GM12878 (cell line): ENCODE measurements around the gene SYPL1. TPM values are rescaled to one million over a fixed set of nuclear protein-coding genes. Genes with fewer than 3 reads are reported as not detected.

Source experiments
- ATAC-seq: fragments of 200-7000 bp; cut with Tn5 transposase; 3 replicates; pipeline ENCODE4 v1.9.1; 2020; ENCODE audit warnings: mild to moderate bottlenecking, moderate library complexity
- BruUV-seq: library from RNA; stranded (reverse); fragments of 400-500 nt; replicated peaks from 2 replicates; lab custom pipeline; 2021; lab: Mats Ljungman, UMichigan
- CTCF ChIA-PET: fragments of 300-600 bp; sonication (Branson Sonifier 250); formaldehyde crosslinking; extraction: SDS; loops from one replicate; lab custom pipeline; 2021; ENCODE audit warnings: inconsistent platforms; lab: Yijun Ruan, JAX
- POLR2A ChIA-PET: fragments of 350-600 bp; formaldehyde crosslinking; extraction: SDS; loops from one replicate; lab custom pipeline; 2021; ENCODE audit warnings: inconsistent platforms; lab: Charles Lee
- RAD21 ChIA-PET: fragments of 300-600 bp; sonication (Branson Sonifier 250); formaldehyde crosslinking; loops from one replicate; lab custom pipeline; 2023; ENCODE audit warnings: antibody characterized with exemption; ENCODE audit not compliant: unreplicated experiment; lab: Charles Lee
- SMC1A ChIA-PET: fragments of 300-600 bp; sonication (Branson Sonifier 250); formaldehyde crosslinking; loops from one replicate; lab custom pipeline; 2023; ENCODE audit not compliant: unreplicated experiment, uncharacterized antibody; lab: Charles Lee
- DNase-seq: peaks from one replicate; pipeline ENCODE4 v3.0.0-alpha.2; 2011; ENCODE audit warnings: low read depth, low spot score
- FAIRE-seq: peaks from 3 replicates; lab custom pipeline; 2011; peaks lifted over from hg19 to GRCh38; lab: Jason Lieb, UNC
- H2AFZ ChIP-seq: 2 replicates; pipeline ENCODE4 v1.6.0; 2011; ENCODE audit warnings: low read depth, low read length, control low read depth; ENCODE audit not compliant: control insufficient read depth
- H3K27ac ChIP-seq: 2 replicates; pipeline ENCODE4 v1.5.1; 2011; ENCODE audit warnings: control low read depth; ENCODE audit not compliant: control insufficient read depth, insufficient read depth
- H3K27me3 ChIP-seq, 2 experiments: replicated peaks in 1 of 2; 2 replicates each; pipeline versions ENCODE4 v1.6.0 to v1.6.1; 2011; ENCODE audit warnings: low read length in 1 of 2; ENCODE audit not compliant: control insufficient read depth in 2 of 2, insufficient read depth in 2 of 2
- H3K36me3 ChIP-seq, 2 experiments: 2 replicates each; pipeline ENCODE4 v1.5.1; 2011; ENCODE audit warnings: low read length in 1 of 2; ENCODE audit not compliant: control insufficient read depth in 2 of 2, insufficient read depth in 2 of 2
- H3K4me1 ChIP-seq: 2 replicates; pipeline ENCODE4 v1.6.1; 2011; ENCODE audit warnings: mild to moderate bottlenecking, low read length, moderate library complexity, mixed read lengths; ENCODE audit not compliant: control insufficient read depth, insufficient read depth
- H3K4me2 ChIP-seq: 2 replicates; pipeline ENCODE4 v1.6.0; 2011; ENCODE audit warnings: control low read depth; ENCODE audit not compliant: control insufficient read depth, insufficient read depth
- H3K4me3 ChIP-seq: fragments of 200-600 bp; sonication (generic); 2 replicates; pipeline ENCODE4 v1.5.1; 2016
- H3K79me2 ChIP-seq: 2 replicates; pipeline ENCODE4 v1.6.0; 2011; ENCODE audit warnings: low read length; ENCODE audit not compliant: control insufficient read depth, insufficient read depth
- H3K9ac ChIP-seq: 2 replicates; pipeline ENCODE4 v1.8.0; 2011; ENCODE audit warnings: low read length, control low read depth, mixed read lengths; ENCODE audit not compliant: control insufficient read depth, insufficient read depth
- H3K9me3 ChIP-seq: replicated peaks from 3 replicates; pipeline ENCODE4 v1.5.1; 2011; ENCODE audit warnings: mild to moderate bottlenecking, low read length; ENCODE audit not compliant: control insufficient read depth, insufficient read depth
- H4K20me1 ChIP-seq: 2 replicates; pipeline ENCODE4 v1.6.0; 2011; ENCODE audit not compliant: control insufficient read depth, insufficient read depth
- BACH1 ChIP-seq: fragments of 450-650 bp; IDR thresholded peaks from 2 replicates; pipeline ENCODE4 v1.6.1; 2017; ENCODE audit warnings: mild to moderate bottlenecking, borderline replicate concordance
- BCL11A ChIP-seq: IDR thresholded peaks from 2 replicates; pipeline ENCODE4 v1.6.1; 2011; ENCODE audit warnings: low read depth, low read length
- CBX5 ChIP-seq: sonication (generic); IDR thresholded peaks from 2 replicates; pipeline ENCODE4 v1.6.1; 2016; ENCODE audit warnings: low read depth, moderate library complexity, mild to moderate bottlenecking, inconsistent platforms
- CHD2 ChIP-seq: IDR thresholded peaks from 2 replicates; pipeline ENCODE4 v1.6.1; 2011; ENCODE audit warnings: low read depth, low read length, improper control_type of control experiment, borderline replicate concordance
- CHD4 ChIP-seq: fragments of 200-600 bp; sonication (generic); IDR thresholded peaks from 2 replicates; pipeline ENCODE4 v1.6.1; 2016; ENCODE audit warnings: mild to moderate bottlenecking
- ETV6 ChIP-seq, 2 experiments: fragments of 450-650 bp in 1 of 2; IDR thresholded peaks in 1 of 2; conservative IDR thresholded peaks in 1 of 2; 2 replicates each; pipeline ENCODE4 v1.6.1; 2014; ENCODE audit warnings: antibody characterized with exemption in 1 of 2, borderline replicate concordance in 1 of 2, low read depth in 1 of 2, mild to moderate bottlenecking in 1 of 2, moderate library complexity in 1 of 2
- HDAC6 ChIP-seq: fragments of 200-600 bp; sonication (generic); IDR thresholded peaks from one replicate; pipeline ENCODE4 v1.8.0; 2017; ENCODE audit warnings: antibody characterized with exemption; ENCODE audit not compliant: unreplicated experiment
- MEF2B ChIP-seq: fragments of 450-650 bp; IDR thresholded peaks from 2 replicates; pipeline ENCODE4 v1.6.1; 2018; ENCODE audit warnings: mild to moderate bottlenecking, moderate library complexity; ENCODE audit not compliant: partially characterized antibody, poor library complexity, severe bottlenecking
- MLLT1 ChIP-seq: fragments of 450-650 bp; IDR thresholded peaks from 2 replicates; pipeline ENCODE4 v1.6.1; 2016; ENCODE audit warnings: mild to moderate bottlenecking
- PAX8 ChIP-seq: fragments of 450-650 bp; IDR thresholded peaks from 2 replicates; pipeline ENCODE4 v1.6.1; 2017; ENCODE audit warnings: mild to moderate bottlenecking, moderate library complexity
- ZBTB40 ChIP-seq: fragments of 450-650 bp; IDR thresholded peaks from 2 replicates; pipeline ENCODE4 v1.6.1; 2016; ENCODE audit warnings: mild to moderate bottlenecking, moderate library complexity, borderline replicate concordance
- WGBS: methylation state at CpG from one replicate; pipeline ENCODE4 v1.1.6; 2016; ENCODE audit warnings: low lambda C conversion rate; ENCODE audit not compliant: insufficient replicate concordance, insufficient coverage; ENCODE audit errors: missing lambda C conversion rate; 5-methylcytosine and 5-hydroxymethylcytosine counted together
- in situ Hi-C: fragments of 300-500 bp; cut with MboI; formaldehyde crosslinking; loops from 9 replicates; pipeline ENCODE4 v1.14.3; 2018; ENCODE audit warnings: mixed read lengths
- intact Hi-C: fragments of 100-400 bp; cut with micrococcal nuclease; formaldehyde crosslinking; loops from one replicate; pipeline ENCODE4 v1.14.2; 2022; ENCODE audit not compliant: unreplicated experiment
- polyA plus RNA-seq, 11 experiments: library from polyadenylated mRNA; depleted of rRNA in 4 of 11; unstranded in 6 of 11; stranded (reverse) in 5 of 11; fragments of >200 nt; fragmentation: Nextera tagmentation in 4 of 11; fragmentation: Illumina TruSeq in 1 of 11; extraction: Ambion mirVana in 4 of 11; extraction: Trizol in 1 of 11; gene quantifications; 1 replicate in 1 of 11; 2 replicates in 10 of 11; pipeline versions ENCODE4 v1.2.1 to v1.2.3, GENCODE V29; 2011 to 2016; ENCODE audit warnings: inconsistent platforms in 2 of 11, missing spikeins in 2 of 11, low read depth in 1 of 11
- total RNA-seq, 4 experiments: library from RNA; depleted of rRNA in 3 of 4; stranded (reverse); fragments of >200 nt in 3 of 4; fragmentation: Illumina TruSeq in 1 of 4; extraction: Trizol in 1 of 4; gene quantifications; 2 replicates each; pipeline versions ENCODE4 v1.2.1 to v1.2.3, GENCODE V29; 2013 to 2021

SYPL1 gene
- total and polyA plus RNA-seq, 10 of the 15 experiments (the other 5 are each of a cell fraction or from before 2014, with no cell fraction given), result 34.5 to 177 (median 87.3) TPM

- TF ChIP-seq ZBTB40 (peak; percentile 59; the same call in 1 of the 2 replicates), PAX8 (0 out of 2 replicates have a peak, but pooled peaks have one; percentile 27), BCL11A (no peak), ETV6 (conservative IDR thresholded peaks at IDR 0.05 in 1 of 2, IDR thresholded peaks at IDR 0.05 in 1 of 2; ENCODE audit: borderline replicate concordance in 1 of 2, low read depth in 1 of 2) (no peak), BACH1 (no peak), CHD4 (no peak), MEF2B (peak; percentile 16), HDAC6 (no peak), CBX5 (0 out of 2 replicates have a peak, but pooled peaks have one; percentile 4), MLLT1 (peak; percentile 66; the same call in 1 of the 2 replicates), CHD2 (no peak)
- ATAC-seq (no peak), FAIRE-seq (no peak), DNase-seq (no peak)
- Histone ChIP-seq H3K9ac (peak overlapping the region; percentile 61), H3K27me3 (no peaks in the 10 kb centered on the region), H3K4me3 (peak overlapping the region; percentile 61; the same call in 1 of the 2 replicates), H3K4me1 (peaks cover 19% of the 10 kb centered on the region), H3K36me3 (no peaks in the 10 kb centered on the region), H3K4me2 (peak overlapping the region; percentile 85), H4K20me1 (no peaks in the 10 kb centered on the region), H3K9me3 (no peaks in the 10 kb centered on the region), H3K79me2 (peaks cover 47% of the 10 kb centered on the region), H2AFZ (peak overlapping the region; percentile 76; the same call in 1 of the 2 replicates), H3K27ac (peak overlapping the region; percentile 79; the same call in 1 of the 2 replicates)
- in situ Hi-C loops (no loop called here), intact Hi-C loops (no loop called here)
- ChIA-PET POLR2A (interaction anchor here (0.9 to 6.2 kb wide), 4 partner anchors 38 to 55 kb away, joined by 3 to 56 read pairs (median 18); no protein-coding TSS in a partner anchor), RAD21 (interaction anchor here (1.0 to 7.6 kb wide), 6 partner anchors 34 to 173 kb away, joined by 3 to 60 read pairs (median 34); partner anchors contain the start of gene NAMPT), SMC1A (interaction anchor here (0.9 to 7.2 kb wide), 7 partner anchors 10 to 55 kb away, joined by 4 to 70 read pairs (median 5); no protein-coding TSS in a partner anchor), CTCF (interaction anchor here (1.0 to 7.8 kb wide), 6 partner anchors 10 to 55 kb away, joined by 3 to 45 read pairs (median 10); no protein-coding TSS in a partner anchor)
- no TSS peak for BruUV-seq
- WGBS, result 86% methylated on average over 17 of the region's 17 CpGs
Measured at GRCh38 chr7:106112972-106113421, 885 bp upstream of the SYPL1 start.
